Hippocampal formation (tissue), 2 donors: ENCODE measurements around the gene TUBB.
A peak's percentile ranks its signal among the peaks of the same experiment; 100 is the strongest.
"Not testable (repeated sequence)": the region's sequence is repeated elsewhere in the genome, so short reads cannot be mapped to it uniquely, and the experiment has no call there.

Experiments used
- DNase-seq, 2 donors: peaks; one replicate each; lab custom pipeline; 2025; lab: John Stamatoyannopoulos, UW

TUBB gene

GRCh38 chr6:30717845-30718720 lies 2.1 kb upstream of the TUBB start:
- not testable (repeated sequence) for DNase-seq

GRCh38 chr6:30719356-30719755 lies 796 bp upstream of the TUBB start:
- no peak for DNase-seq

GRCh38 chr6:30720738-30721197 lies 616 bp downstream of the TUBB start:
- DNase-seq = no peak

GRCh38 chr6:30721198-30722024 lies 1.3 kb downstream of the TUBB start:
- DNase-seq = peak; percentile 82 to 86

- not testable (repeated sequence) for DNase-seq
Observed at GRCh38 chr6:30722025-30722279, 1.8 kb downstream of the TUBB start.

GRCh38 chr6:30722280-30723112 lies 2.3 kb downstream of the TUBB start:
- peak; percentile 57 to 66 for DNase-seq

GRCh38 chr6:30723159-30723842 lies 3.1 kb downstream of the TUBB start:
- not testable (repeated sequence) for DNase-seq

- not testable (repeated sequence) for DNase-seq
Observed at GRCh38 chr6:30723843-30724741, 3.9 kb downstream of the TUBB start.

- DNase-seq = no peak
Observed at GRCh38 chr6:30724906-30725667, 4.9 kb downstream of the TUBB start.

- no peak for DNase-seq
Observed at GRCh38 chr6:30725713-30726505, 5.8 kb downstream of the TUBB start.

GRCh38 chr6:30726506-30727413 lies 6.6 kb downstream of the TUBB start:
- no peak for DNase-seq

- DNase-seq = no peak
Observed at GRCh38 chr6:30727920-30728553, 7.9 kb downstream of the TUBB start.

- DNase-seq = peak in 1 of 2 donors; percentile 10
Observed at GRCh38 chr6:30730601-30731435, 10.7 kb downstream of the TUBB start.

- DNase-seq = no peak
Observed at GRCh38 chr6:30732237-30732943, 12.2 kb downstream of the TUBB start.

GRCh38 chr6:30735668-30736314 lies 15.6 kb downstream of the TUBB start:
- no peak for DNase-seq
